ENCODE measurements around the gene SETD4. TPM values are rescaled to one million over a fixed set of nuclear protein-coding genes. Genes with fewer than 3 reads are reported as not detected.

SETD4 gene
- total RNA-seq, 4 donors from 2014 or later, result 27.6 to 41.1 (median 31.1) TPM

DNA sequence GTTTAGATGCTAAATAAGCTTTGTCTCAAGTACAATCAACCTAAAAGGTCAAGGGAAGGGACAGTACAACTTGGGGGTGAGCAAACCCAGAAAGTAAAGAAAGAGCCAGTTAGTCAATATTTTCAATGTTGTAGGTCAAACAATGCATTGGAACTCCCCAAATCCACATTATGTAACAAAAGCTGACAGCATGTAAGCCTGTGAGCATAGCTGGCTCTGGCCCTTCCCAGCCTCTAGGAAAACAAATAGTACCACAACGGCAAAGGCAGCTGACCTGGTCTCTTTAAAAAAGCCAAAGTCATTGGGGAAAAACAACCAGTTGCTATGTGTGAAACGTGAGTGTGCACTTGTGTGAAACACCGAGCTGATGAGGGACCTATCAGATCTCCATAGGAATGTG is 12.9 kb upstream of the SETD4 start:
- Histone ChIP-seq H3K4me3 (no peak overlapping the region), H3K27ac (peak overlapping the region in 3 of 4 donors; percentile 44 to 81 (median 70))
- 22 to 23% methylated on average over 3 of the region's 3 CpGs for WGBS, 2 donors

DNA sequence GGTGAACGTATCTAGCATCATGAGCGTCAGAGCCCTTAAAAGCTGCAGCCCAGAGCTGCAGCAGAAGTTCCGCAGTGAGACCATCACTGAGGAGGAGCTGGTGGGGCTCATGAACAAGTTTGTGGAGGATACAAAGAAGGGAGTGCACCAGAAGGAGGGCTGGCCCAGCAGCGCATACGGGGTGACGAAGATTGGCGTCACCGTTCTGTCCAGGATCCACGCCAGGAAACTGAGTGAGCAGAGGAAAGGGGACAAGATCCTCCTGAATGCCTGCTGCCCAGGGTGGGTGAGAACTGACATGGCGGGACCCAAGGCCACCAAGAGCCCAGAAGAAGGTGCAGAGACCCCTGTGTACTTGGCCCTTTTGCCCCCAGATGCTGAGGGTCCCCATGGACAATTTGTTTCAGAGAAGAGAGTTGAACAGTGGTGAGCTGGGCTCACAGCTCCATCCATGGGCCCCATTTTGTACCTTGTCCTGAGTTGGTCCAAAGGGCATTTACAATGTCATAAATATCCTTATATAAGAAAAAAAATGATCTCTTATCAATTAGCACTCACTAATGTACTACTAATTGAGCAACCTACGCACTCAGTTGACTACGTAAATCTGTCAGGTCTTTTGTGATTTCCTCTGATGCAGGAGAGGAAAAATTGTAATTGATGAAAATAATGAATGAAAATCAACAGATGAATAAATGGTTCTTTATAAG is 12.3 kb upstream of the SETD4 start:
- Histone ChIP-seq H3K27me3 (no peaks in the 10 kb centered on the region), H3K4me1 (peaks cover 0 to 66% (median 35%) of the 10 kb centered on the region in 4 donors), H3K27ac (peak overlapping the region in 1 of 4 donors; percentile 81), H3K4me3 (no peak overlapping the region), H3K9me3 (peaks cover 0 to 3% (median 0%) of the 10 kb centered on the region in 4 donors), H3K36me3 (peaks cover 0 to 20% (median 6%) of the 10 kb centered on the region in 3 donors)
- 95 to 96% methylated on average over 12 of the region's 12 CpGs for WGBS, 2 donors
- TF ChIP-seq POLR2A (IDR thresholded peaks at IDR 0.05), result no peak
- TF ChIP-seq, protein P1, sequence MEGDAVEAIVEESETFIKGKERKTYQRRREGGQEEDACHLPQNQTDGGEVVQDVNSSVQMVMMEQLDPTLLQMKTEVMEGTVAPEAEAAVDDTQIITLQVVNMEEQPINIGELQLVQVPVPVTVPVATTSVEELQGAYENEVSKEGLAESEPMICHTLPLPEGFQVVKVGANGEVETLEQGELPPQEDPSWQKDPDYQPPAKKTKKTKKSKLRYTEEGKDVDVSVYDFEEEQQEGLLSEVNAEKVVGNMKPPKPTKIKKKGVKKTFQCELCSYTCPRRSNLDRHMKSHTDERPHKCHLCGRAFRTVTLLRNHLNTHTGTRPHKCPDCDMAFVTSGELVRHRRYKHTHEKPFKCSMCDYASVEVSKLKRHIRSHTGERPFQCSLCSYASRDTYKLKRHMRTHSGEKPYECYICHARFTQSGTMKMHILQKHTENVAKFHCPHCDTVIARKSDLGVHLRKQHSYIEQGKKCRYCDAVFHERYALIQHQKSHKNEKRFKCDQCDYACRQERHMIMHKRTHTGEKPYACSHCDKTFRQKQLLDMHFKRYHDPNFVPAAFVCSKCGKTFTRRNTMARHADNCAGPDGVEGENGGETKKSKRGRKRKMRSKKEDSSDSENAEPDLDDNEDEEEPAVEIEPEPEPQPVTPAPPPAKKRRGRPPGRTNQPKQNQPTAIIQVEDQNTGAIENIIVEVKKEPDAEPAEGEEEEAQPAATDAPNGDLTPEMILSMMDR (IDR thresholded peaks at IDR 0.05), result no peak
- TF ChIP-seq EP300 (IDR thresholded peaks at IDR 0.05), result no peak
- no peak for DNase-seq (ENCODE audit: low spot score in 2 of 2)

More for the DNA sequence above, 12.9 kb upstream of the SETD4 start:
- Histone ChIP-seq H3K36me3 (peaks cover 0 to 20% (median 6%) of the 10 kb centered on the region in 3 donors), H3K9me3 (peaks cover 0 to 3% (median 0%) of the 10 kb centered on the region in 4 donors), H3K4me1 (peaks cover 0 to 66% (median 35%) of the 10 kb centered on the region in 4 donors), H3K27me3 (no peaks in the 10 kb centered on the region)
- no peak for DNase-seq (ENCODE audit: low spot score in 2 of 2)
- TF ChIP-seq POLR2A (IDR thresholded peaks at IDR 0.05) (no peak), EP300 (IDR thresholded peaks at IDR 0.05) (no peak)
- TF ChIP-seq, protein P1 (IDR thresholded peaks at IDR 0.05), result no peak

DNA sequence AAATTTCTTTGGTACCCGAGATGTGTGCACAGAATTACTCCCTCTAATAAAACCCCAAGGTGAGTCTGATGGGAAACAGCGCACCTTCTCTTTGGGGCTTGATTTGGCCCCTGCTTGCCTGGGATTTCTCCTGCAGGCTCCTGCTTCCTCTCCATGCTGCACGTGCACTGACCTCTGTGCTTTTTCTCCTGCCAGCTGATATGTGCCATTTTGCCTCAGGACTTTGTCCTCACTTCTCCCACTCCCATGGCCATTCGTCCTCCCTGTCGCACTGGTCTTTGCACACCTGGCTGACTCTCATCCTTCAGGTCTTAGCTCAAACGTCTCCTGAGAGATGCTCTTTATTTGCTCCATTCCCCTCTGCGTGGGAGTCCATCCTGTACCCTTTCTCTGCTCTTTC is 10.7 kb upstream of the SETD4 start:
- Histone ChIP-seq H3K36me3 (peaks cover 0 to 20% (median 6%) of the 10 kb centered on the region in 3 donors), H3K4me1 (peaks cover 0 to 66% (median 35%) of the 10 kb centered on the region in 4 donors), H3K27ac (peak overlapping the region in 2 of 4 donors; percentile 20 to 34), H3K27me3 (no peaks in the 10 kb centered on the region), H3K4me3 (peak overlapping the region in 3 of 4 donors; percentile 8 to 76 (median 69)), H3K9me3 (peaks cover 0 to 3% (median 0%) of the 10 kb centered on the region in 4 donors)
- TF ChIP-seq, protein P1 (IDR thresholded peaks at IDR 0.05), result no peak
- no peak for TF ChIP-seq POLR2A (IDR thresholded peaks at IDR 0.05)
- WGBS, 2 donors, result 79 to 84% methylated on average over 6 to 7 of the region's 7 CpGs
- DNase-seq (ENCODE audit: low spot score in 2 of 2), result no peak

DNA sequence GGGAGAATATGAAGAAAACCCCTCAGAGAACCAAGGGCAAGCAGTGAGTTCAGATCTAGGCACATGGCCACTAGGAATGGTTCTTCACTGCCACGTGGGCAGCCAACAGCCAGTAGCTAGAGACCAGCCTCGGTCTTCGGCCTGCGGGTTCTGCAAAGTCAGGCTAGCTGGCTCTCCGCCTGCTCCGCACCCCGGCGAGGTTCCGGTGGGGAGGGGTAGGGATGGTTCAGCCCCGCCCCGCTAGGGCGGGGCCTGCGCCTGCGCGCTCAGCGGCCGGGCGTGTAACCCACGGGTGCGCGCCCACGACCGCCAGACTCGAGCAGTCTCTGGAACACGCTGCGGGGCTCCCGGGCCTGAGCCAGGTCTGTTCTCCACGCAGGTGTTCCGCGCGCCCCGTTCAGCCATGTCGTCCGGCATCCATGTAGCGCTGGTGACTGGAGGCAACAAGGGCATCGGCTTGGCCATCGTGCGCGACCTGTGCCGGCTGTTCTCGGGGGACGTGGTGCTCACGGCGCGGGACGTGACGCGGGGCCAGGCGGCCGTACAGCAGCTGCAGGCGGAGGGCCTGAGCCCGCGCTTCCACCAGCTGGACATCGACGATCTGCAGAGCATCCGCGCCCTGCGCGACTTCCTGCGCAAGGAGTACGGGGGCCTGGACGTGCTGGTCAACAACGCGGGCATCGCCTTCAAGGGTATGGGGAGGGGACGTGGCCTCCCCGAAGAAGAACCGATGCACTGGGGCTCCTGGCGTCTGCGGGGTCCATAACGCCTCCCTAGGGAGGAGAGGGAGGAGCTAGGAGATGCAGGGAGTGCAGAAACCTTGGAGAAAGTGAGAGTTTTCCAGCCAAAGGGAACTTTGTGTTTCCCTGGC is 9.6 kb upstream of the SETD4 start, which contains the start of gene CBR1:
CBR1 (plus strand) TSS at position 312 of the 871 bp plus-strand sequence; CDS start at position 404, 92 bp downstream.
- Histone ChIP-seq H3K27ac (peak within 1 kb of the TSS; percentile 55 to 88 (median 80)), H3K9me3 (peaks cover 0 to 3% (median 0%) of the 10 kb centered on the region in 4 donors), H3K4me3 (peak within 1 kb of the TSS; percentile 51 to 81 (median 72)), H3K36me3 (peaks cover 0 to 20% (median 6%) of the 10 kb centered on the region in 3 donors), H3K4me1 (peaks cover 0 to 55% (median 31%) of the 10 kb centered on the region in 4 donors), H3K27me3 (no peaks in the 10 kb centered on the region)
- DNase-seq (ENCODE audit: low spot score in 2 of 2), result peak; percentile 74 to 88
- 0 to 1% methylated on average over 39 to 56 of the region's 71 CpGs for WGBS, 2 donors
- TF ChIP-seq EP300 (IDR thresholded peaks at IDR 0.05) (peak; percentile 46 to 94), POLR2A (IDR thresholded peaks at IDR 0.05) (peak; percentile 80 to 93)
- TF ChIP-seq, protein P1 (IDR thresholded peaks at IDR 0.05), result peak in 2 of 5 experiments; percentile 22 to 48

Data from tibial nerve (tissue), 4 donors.